Measurements from ENCODE around the gene NOD2.

NOD2 gene

GRCh38 chr16:50735629-50736122 is 42.3 kb downstream of the NOD2 start:
- DNase-seq (ENCODE audit: low read depth): no peak
- H3K4me3 ChIP-seq (ENCODE audit: low read length): no peak overlapping the region
- no peak for TF ChIP-seq CTCF (conservative IDR thresholded peaks at IDR 0.05; ENCODE audit: low read length)

GRCh38 chr16:50736448-50736847 is 43.0 kb downstream of the NOD2 start:
- H3K4me3 ChIP-seq (ENCODE audit: low read length): no peak overlapping the region
- no peak for TF ChIP-seq CTCF (conservative IDR thresholded peaks at IDR 0.05; ENCODE audit: low read length)
- no peak for DNase-seq (ENCODE audit: low read depth)

- H3K4me3 ChIP-seq (ENCODE audit: low read length): no peak overlapping the region
- no peak for TF ChIP-seq CTCF (conservative IDR thresholded peaks at IDR 0.05; ENCODE audit: low read length)
- peak; percentile 44 for DNase-seq (ENCODE audit: low read depth)
Measured at GRCh38 chr16:50737420-50737959, 44.1 kb downstream of the NOD2 start.

GRCh38 chr16:50739031-50739430 is 45.6 kb downstream of the NOD2 start:
- TF ChIP-seq CTCF (conservative IDR thresholded peaks at IDR 0.05; ENCODE audit: low read length): no peak
- DNase-seq (ENCODE audit: low read depth): no peak
- H3K4me3 ChIP-seq (ENCODE audit: low read length): no peak overlapping the region

- TF ChIP-seq CTCF (conservative IDR thresholded peaks at IDR 0.05; ENCODE audit: low read length): no peak
- no peak overlapping the region for H3K4me3 ChIP-seq (ENCODE audit: low read length)
- DNase-seq (ENCODE audit: low read depth): no peak
Measured at GRCh38 chr16:50740736-50741135, 47.3 kb downstream of the NOD2 start.

- peak overlapping the region; percentile 67 for H3K4me3 ChIP-seq (ENCODE audit: low read length)
- DNase-seq (ENCODE audit: low read depth): no peak
- TF ChIP-seq CTCF (conservative IDR thresholded peaks at IDR 0.05; ENCODE audit: low read length): peak; percentile 11; the same call in 1 of the 2 replicates
Measured at GRCh38 chr16:50741225-50741780, 47.9 kb downstream of the NOD2 start.

All from AG10803 (cell line).